HuH-7.5 (cell line): ENCODE measurements around the gene ENTR1.

Experiments
- DNase-seq: peaks from one replicate; pipeline ENCODE4 v3.0.0; 2011; ENCODE audit warnings: low spot score

ENTR1 gene

DNA sequence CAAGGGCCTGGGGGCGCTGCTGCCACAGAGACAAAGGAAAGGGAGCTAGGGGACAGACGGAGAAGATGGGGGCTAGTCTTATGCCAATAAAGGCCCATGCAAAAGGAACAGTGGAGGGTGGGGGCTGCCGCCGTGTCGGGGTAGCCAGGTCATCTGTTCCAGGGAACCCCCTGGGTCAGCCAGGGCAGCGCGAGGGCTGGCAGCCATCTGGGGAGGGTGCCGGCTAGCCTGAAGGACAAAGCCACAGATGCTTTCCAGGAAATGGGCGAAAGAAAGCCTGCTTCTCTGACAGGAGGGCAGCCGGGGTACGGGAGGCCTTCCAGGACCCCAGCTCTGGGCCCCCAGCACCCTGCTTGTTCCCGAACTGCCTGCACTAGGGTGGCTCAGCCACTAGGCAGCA, 35.3 kb downstream of the ENTR1 start:
- no peak for DNase-seq

GRCh38 chr9:136374183-136374575, 36.2 kb downstream of the ENTR1 start:
- no peak for DNase-seq

GRCh38 chr9:136373300-136374182, 36.9 kb downstream of the ENTR1 start, which contains the start of gene CARD9:
CARD9 (minus strand) TSS chr9:136373669; CDS start chr9:136372078, 1,591 bp downstream.
- DNase-seq: no peak

- DNase-seq: peak; percentile 83
Measured at GRCh38 chr9:136372561-136373299, 37.7 kb downstream of the ENTR1 start.

- no peak for DNase-seq
Measured at GRCh38 chr9:136372006-136372405, 38.4 kb downstream of the ENTR1 start.

- no peak for DNase-seq
Measured at GRCh38 chr9:136371533-136371880, 38.9 kb downstream of the ENTR1 start.

GRCh38 chr9:136370687-136371532, 39.5 kb downstream of the ENTR1 start:
- DNase-seq: no peak

- no peak for DNase-seq
Measured at GRCh38 chr9:136370037-136370436, 40.4 kb downstream of the ENTR1 start.

DNA sequence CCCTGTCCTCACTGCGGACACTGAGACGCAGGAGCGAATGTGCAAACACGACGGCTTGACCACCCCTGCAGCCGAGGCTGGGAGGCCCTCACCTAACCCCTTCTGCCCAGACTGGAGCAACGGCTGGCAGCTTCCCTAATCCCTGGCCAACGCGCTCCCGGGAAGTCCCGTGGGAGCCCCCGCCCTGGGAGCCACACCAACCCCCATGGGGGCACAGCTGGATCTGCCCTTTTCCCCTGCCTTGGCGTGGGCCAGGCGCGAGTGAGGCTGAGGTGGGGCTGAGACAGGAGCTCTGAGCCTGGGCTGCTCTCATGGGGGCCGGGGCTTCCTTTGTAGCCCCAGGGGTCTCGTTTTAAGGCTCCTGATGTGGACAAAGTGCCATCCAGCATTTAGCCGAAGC, 42.2 kb downstream of the ENTR1 start:
- DNase-seq: no peak

DNA sequence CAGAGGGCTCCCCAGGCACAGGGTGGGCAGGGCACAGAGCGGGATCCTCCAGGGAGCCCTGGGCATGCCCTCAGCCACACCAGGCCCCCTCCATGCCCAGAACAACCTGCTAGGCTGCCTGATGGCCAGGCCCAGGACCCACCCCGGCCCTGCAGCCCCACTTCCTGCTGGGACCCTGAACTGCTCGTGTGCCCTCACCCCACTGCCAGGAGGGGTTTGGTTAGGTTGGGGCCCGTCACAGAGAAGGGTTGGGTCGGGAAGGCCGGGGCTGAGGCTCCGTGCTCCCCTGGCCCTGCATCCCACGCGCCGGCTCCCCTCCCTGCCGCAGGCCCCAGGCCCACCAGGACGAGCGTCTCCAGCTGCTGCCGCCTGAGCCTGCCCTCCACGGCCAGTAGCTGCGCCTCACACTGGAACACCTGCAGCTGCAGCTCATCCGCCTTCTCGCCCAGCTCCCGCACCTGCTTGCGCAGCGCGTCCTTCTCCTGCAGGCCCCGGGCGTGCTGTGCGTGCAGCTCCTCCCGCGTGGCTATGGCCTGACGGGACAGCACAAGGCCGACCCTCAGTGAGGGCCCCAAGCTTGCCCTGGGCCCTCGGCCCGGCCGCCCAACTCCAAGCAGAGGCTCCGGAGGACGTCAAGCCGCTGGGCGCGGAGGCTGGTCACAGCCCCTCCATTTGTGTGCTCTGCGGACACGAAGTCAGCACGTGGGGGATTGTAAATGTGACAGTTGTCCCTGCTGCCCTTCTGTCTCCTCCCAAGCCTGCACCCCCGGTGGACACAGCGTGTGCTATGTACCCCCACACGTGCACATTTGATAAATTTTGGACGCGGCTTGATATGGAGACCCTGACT, 42.9 kb downstream of the ENTR1 start:
- no peak for DNase-seq

- DNase-seq: no peak
Measured at GRCh38 chr9:136366826-136367225, 43.6 kb downstream of the ENTR1 start.

DNA sequence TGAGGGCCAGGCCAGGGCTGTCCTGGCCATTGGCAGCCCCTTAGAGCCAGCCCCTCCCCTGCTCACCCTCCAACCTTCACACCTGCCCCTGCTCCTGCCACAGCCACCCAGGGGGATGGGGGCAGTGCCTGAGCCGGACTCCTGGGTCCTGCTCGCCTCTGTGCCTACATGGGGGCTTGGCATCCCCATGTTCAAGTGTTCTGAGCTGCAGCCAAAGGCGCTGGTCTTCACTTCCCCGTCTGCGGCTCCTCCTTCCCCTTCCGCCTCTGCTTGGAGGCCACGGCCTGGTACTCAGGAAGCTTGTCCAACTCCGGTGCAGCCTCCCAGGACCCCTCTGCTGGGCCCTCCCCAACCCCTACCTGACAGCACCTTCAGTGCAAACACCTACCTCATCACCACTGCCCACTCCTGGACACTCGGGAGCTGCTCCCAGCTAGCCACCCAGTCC, 44.6 kb downstream of the ENTR1 start:
- DNase-seq: no peak

DNA sequence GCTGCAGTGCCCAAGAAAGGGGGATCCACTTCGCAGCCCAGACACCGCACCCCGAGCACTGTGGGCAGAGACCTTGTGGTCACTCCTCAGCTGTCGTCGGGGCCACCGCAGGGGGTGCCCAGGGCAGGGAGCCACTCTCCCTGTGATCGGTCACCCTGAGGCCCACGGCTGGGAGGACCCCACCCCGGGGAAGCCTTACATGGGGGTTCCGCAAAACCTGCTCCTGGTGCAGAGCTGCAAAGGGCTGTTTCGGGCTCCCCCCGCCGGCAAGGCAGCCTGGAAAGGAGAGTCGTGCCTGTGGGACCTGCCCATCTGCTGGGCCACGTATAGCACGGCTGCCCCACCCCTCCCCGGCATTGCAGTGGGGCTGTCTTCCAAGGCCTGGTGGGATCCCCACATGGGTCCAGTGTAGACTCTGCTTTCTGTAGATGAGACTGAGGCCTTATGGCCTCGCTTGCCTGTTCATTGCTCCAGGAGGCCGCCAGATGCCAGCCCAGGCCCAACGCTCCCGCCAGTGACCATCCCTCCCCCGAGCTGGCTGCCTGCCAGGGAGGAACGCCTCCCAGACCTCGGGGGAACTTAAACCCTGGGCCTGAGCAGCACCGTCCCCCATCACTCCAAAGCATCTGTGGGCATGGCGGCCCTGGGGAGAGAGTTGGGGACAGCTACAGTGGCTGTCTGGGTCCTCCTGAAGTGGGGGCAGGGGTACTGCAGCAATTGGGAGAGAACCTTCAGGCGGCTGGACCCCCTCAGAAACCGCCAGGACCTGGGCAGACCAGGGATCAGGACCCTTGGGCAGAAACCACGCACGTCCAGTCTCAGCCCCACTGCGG, 45.3 kb downstream of the ENTR1 start:
- no peak for DNase-seq

- no peak for DNase-seq
Measured at GRCh38 chr9:136363949-136364748, 46.3 kb downstream of the ENTR1 start.

- peak; percentile 99 for DNase-seq
Measured at GRCh38 chr9:136363106-136363948, 47.1 kb downstream of the ENTR1 start, which contains the start of gene DNLZ. DNLZ (minus strand) TSS chr9:136363744; CDS start chr9:136363714, 30 bp downstream.

DNA sequence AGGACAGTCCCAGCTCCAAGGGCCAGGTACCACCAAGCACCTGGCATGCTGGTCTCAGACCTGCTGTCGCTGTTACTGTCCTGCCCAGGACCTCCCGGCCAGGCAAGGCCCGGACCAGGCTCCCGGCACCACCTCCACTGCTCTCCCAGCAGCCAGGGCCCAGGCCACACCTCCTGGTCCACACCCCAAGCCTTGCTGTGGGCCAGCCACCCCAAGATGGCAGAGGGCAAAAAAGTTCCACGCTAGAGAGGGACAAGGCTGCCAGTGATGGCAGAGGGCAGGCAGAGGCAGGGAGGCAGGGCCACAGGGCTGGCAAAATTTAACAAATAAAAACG, 48.0 kb downstream of the ENTR1 start:
- DNase-seq: no peak

DNA sequence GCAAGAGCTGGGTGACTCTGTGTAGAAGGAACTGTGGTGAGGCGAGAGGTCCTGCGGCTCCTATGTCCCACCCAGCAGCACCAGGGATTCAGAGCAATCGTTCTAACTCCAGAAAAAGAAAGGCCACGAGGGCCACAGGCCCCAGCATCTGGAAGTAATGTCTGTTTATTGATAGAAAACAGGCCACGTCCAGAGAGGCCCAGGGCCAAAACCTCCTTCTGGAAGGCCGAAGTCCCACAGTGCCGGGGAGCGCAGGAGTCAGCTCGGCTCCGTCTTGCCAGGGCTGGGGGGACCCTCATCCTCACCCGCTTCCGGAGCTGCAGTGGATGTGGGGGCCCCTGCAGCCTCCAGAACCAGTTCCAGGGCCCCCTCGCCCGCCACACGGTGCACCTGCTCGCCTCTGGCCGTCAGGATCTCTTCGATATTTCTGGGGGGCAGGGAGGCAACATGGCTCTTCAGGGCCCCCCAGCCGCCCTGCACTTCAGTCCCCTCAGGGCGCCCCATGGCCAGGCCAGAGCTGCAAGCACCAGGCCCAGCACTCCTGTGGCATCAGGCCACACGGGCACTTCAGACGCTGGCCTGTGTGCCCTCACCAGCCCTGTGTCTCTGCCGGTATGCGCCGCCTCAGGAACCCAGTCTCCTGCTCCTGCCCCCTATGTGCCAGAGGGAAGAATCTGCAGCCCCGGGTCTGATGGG, 48.5 kb downstream of the ENTR1 start:
- DNase-seq: no peak
